HG02981 (cell line): Measurements from ENCODE around the gene MICU1.
"Not testable (repeated sequence)": the region's sequence is repeated elsewhere in the genome, so short reads cannot be mapped to it uniquely, and the experiment has no call there.

ENCODE experiments used
- ATAC-seq: cut with Tn5 transposase; IDR thresholded peaks from one replicate; pipeline ENCODE4 v1.9.1; 2021; ENCODE audit warnings: mild to moderate bottlenecking, moderate library complexity; ENCODE audit not compliant: unreplicated experiment

Gene MICU1

GRCh38 chr10:72459301-72459700 is 166.6 kb downstream of the MICU1 start:
- no peak for ATAC-seq

DNA sequence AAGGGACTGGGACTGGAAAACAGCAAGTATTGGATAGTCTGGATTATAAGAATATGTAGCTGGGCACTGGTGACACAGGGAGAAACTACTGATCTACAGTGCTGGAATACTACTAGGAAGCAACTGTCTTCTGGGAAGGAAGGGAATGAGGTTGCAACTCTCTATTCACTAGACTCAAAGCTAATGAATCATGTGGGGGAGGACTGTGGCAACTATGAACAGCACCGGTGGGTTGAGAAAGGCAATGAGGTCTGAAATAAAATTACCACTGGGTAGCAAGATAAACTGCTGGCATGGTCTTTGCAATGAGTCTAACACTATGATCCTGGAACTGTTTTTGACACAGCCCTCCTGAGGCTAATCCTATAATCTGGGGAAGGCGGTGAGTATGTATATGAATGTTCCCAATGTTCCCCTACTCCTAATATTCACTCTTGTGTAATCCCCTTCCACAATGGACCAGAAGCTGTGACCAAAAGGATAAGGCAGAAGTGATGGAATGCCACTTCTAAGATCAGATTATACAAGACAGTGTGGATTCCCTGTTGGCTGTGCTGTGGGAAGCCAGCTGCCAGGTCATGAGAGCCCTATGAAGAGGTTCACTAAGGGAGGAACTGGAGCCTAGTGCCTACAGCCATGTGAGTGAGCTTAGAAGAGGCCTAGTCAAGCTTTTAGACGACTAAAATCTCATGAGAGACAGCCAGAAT is 169.8 kb downstream of the MICU1 start:
- ATAC-seq = no peak

DNA sequence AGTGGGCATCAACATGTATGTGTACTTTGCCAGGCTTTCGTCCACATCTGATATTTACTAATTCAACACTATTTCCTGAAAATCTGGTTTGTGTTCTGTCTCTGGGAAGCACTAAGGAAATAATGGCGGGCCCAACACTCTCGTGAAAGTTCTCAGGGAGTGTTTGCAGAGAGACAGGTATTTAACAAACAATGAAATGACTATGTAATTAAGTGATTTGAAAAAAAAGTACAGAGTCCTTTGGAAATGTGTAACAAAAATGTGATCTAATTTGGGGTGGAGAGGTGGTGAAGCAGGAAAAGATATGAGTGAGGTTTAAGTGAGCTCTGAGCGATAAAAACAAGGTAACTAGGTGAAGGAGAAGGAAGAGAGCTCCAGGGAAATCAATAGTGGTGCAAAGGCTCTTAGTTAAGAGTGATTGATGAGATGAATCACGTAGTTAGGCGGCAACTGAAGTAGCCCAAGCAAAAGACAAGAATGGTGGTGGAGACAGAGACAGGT is 175.9 kb downstream of the MICU1 start:
- no peak for ATAC-seq

GRCh38 chr10:72445851-72446250 is 180.0 kb downstream of the MICU1 start:
- no peak for ATAC-seq

DNA sequence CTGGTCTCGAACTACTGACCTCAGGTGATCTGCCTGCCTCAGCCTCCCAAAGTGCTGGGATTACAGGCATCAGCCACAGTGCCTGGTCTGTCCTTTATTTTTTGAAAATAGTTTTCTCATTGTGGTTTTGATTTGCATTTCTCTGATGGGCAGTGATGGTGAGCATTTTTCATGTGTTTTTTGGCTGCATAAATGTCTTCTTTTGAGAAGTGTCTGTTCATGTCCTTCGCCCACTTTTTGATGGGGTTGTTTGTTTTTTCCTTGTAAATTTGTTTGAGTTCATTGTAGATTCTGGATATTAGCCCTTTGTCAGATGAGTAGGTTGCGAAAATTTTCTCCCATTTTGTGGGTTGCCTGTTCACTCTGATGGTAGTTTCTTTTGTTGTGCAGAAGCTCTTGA is 182.9 kb downstream of the MICU1 start:
- not testable (repeated sequence) for ATAC-seq

GRCh38 chr10:72435570-72435969 is 190.3 kb downstream of the MICU1 start:
- no peak for ATAC-seq

DNA sequence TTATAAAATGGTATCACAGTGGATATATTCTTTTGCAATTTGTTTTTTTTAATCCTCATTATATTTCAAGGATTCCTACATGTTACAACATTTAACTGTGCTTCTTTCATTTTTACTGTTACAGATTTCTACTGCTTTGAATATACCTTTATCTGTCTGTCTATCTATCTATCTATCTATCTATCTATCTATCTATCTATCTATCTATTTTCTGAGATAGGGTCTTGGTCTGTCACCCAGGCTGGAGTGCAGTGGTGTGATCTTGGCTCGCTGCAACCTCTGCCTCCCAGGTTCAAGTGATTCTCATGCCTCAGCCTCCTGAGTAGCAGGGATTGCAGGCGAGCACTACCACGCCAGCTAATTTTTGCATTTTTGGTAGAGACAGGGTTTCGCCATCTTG is 194.9 kb downstream of the MICU1 start:
- not testable (repeated sequence) for ATAC-seq

DNA sequence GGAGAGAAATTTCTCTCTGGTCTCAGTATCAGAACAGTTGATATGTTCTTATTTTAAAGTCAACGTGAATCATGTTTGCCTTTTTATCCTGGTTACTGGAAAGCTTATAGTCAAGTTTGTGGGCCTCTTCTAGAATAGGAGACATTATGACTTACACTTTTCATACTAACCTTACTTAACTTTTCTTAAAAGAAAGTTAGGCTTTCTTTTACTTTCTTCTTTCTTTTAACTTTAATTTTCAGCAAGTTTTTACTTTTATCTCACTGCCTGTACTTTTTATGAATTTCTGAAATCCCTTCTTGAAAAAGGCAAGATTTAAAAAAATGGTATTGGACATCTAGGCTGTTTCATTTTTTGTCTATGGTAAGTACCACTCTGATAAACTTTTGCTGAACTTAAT is 195.9 kb downstream of the MICU1 start:
- no peak for ATAC-seq

DNA sequence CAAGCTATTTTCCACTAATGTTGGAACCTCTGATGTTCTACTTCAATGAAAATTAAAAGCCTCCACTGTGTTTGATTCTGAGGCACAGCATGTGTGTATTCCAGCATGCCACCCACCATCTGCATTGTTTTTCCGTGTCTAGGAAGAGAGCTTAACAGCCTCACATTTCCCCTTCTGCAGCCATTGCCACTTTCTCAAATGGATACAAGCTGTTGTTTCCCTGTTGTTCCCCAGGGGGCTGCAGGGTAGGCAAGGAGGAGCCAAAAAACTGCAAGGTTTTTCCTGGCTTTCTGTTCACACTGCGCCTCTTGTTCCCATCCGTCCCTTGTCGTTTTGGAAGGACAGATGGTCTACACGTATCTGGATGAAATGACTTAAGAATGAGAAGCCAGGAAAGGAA is 198.9 kb downstream of the MICU1 start:
- ATAC-seq = no peak

- no peak for ATAC-seq
Observed at GRCh38 chr10:72425133-72425532, 200.7 kb downstream of the MICU1 start.

- ATAC-seq = no peak
Observed at GRCh38 chr10:72424561-72424960, 201.3 kb downstream of the MICU1 start.

- ATAC-seq = no peak
Observed at GRCh38 chr10:72423426-72423825, 202.5 kb downstream of the MICU1 start.

DNA sequence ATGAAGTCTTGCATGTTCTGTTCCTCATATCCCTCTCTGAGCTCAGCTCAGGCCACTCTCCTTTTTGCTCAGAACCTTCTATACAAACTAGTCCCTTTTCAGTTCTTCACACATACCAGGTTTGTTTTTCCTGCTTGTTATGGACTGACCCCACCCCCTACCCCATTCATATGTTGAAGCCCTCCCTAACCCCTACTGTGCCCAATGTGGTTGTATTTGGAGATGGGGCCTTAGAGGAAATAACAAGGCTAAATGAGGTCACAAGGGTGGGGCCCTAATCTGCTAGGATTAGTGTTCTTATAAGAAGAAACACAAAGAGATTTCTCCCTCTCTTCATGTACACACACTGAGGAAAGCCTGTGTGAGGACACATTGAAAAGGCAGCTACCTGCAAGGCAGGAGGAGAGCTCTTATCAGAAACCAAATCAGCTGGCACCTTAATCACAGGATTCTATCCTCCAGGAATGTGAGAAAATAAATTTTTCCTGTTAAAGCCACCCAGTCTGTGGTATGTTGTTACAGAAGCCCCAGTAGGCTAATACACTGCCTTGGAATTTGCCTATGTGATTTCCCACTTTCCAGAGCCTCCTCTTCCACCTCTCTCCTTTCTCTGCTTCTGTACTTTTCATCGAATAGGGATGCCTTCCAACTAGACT is 203.9 kb downstream of the MICU1 start:
- ATAC-seq = no peak

GRCh38 chr10:72419241-72419640 is 206.6 kb downstream of the MICU1 start:
- ATAC-seq = no peak

DNA sequence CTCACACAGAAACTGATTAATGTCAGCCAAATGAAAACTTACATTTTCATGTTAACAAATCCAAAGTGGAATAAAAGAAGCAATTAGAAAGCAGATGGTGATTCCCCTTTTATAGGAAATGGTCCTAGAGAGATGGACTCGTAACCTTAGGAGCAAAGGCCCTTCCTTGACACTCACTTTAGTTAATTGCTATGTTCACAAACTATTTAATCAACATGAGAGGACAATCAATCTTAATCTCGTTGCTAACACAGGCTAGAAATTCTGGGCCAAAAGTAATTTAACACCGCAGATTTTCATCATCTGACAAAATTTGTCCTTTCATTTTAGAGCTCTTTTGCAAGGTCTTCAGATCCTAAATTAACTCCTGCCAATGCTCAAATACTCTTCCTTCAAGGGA is 207.2 kb downstream of the MICU1 start:
- ATAC-seq = no peak

DNA sequence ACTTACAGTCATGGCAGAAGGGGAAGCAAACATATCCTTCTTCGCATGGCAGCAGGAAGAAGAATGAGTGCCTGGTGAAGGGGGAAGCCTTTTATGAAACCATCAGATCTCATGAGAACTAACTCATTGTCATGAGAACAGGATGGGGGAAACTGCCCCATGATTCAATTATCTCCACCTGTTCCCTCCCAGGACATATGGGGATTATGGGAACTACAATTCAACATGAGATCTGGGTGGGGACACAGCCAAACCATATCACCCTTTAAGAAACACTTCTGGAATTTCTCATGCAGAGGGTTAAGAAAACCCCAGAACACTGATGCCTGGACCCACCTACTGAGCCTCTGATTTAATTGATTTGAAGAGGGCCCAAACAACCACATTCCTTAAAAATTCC is 207.9 kb downstream of the MICU1 start:
- ATAC-seq = no peak

- no peak for ATAC-seq
Observed at GRCh38 chr10:72416661-72417060, 209.2 kb downstream of the MICU1 start.

DNA sequence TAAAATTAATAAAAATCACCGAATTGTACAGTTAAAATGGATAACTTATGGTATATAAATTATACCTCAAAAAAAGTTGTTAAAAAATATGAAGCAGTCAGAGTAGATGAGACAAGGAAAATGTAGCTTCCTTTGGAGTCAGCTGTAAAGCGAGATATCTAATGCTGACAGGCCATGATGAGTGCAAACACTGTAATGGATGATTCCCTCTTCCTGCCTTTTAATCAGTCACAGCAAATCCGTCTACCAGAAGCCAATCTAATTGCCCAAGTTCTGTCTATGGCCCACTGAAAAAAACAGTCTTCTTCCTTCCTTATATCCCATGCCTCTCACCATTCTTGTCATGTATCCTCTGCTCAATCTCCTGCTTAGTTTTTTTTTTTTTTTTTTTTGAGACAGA is 211.2 kb downstream of the MICU1 start:
- no peak for ATAC-seq

GRCh38 chr10:72409167-72409566 is 216.7 kb downstream of the MICU1 start:
- no peak for ATAC-seq

- no peak for ATAC-seq
Observed at GRCh38 chr10:72407927-72408600, 217.8 kb downstream of the MICU1 start.

- no peak for ATAC-seq
Observed at GRCh38 chr10:72407471-72407870, 218.4 kb downstream of the MICU1 start.

DNA sequence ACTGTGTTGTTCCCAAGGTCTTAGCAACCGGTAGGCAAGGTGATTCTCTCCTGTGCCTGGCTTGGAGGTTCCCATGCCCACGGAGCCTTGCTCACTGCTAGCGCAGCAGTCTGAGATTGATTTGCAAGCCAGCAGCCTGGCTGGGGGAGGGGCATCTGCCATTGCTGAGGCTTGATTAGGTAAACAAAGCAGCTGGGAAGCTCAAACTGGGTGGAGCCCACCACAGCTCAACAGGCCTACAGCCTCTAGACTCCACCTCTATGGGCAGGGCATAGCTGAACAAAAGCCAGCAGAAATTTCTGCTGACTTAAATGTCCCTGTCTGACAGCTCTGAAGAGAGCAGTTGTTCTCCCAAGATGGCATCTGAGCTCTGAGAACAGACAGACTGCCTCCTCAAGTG is 230.3 kb downstream of the MICU1 start:
- not testable (repeated sequence) for ATAC-seq
